HepG2 (cell line): ENCODE data around the gene USP1. TPM values are rescaled to one million over a fixed set of nuclear protein-coding genes. Genes with fewer than 3 reads are reported as not detected.

Source experiments
- AGO2 ChIP-seq: fragments of 200-400 bp; formaldehyde crosslinking; optimal IDR thresholded peaks from 2 replicates; pipeline ENCODE3; 2017; ENCODE audit warnings: mild to moderate bottlenecking, low read depth, low read length, moderate library complexity
- DMAP1 ChIP-seq: IDR thresholded peaks from 2 replicates; pipeline ENCODE4 v1.6.1; 2016
- FOXJ3 ChIP-seq: sonication (generic); formaldehyde crosslinking; IDR thresholded peaks from 2 replicates; pipeline ENCODE4 v1.4.0; 2020; ENCODE audit warnings: missing genetic modification reagents, mild to moderate bottlenecking, borderline replicate concordance
- FOXP1 ChIP-seq, 2 experiments: fragments of 450-650 bp in 1 of 2; IDR thresholded peaks; 2 replicates each; pipeline ENCODE4 v1.6.1; 2017 to 2018; ENCODE audit warnings: antibody characterized with exemption in 1 of 2
- HNF4A ChIP-seq: sonication (generic); formaldehyde crosslinking; IDR thresholded peaks from 2 replicates; pipeline ENCODE4 v1.4.0; 2020; ENCODE audit warnings: missing genetic modification reagents
- JDP2 ChIP-seq: sonication (generic); formaldehyde crosslinking; IDR thresholded peaks from 2 replicates; pipeline ENCODE4 v1.8.1; 2022; ENCODE audit warnings: missing genetic modification reagents, borderline replicate concordance
- PAX8 ChIP-seq: sonication (generic); formaldehyde crosslinking; IDR thresholded peaks from 2 replicates; pipeline ENCODE4 v1.8.0; 2022; ENCODE audit warnings: mild to moderate bottlenecking, missing genetic modification reagents, borderline replicate concordance
- RARG ChIP-seq: sonication (generic); formaldehyde crosslinking; IDR thresholded peaks from 2 replicates; pipeline ENCODE4 v1.4.0; 2020; ENCODE audit warnings: low read depth, mild to moderate bottlenecking, missing genetic modification reagents
- SP2 ChIP-seq: sonication (generic); formaldehyde crosslinking; IDR thresholded peaks from 2 replicates; pipeline ENCODE4 v1.5.1; 2020; ENCODE audit warnings: mild to moderate bottlenecking, missing genetic modification reagents
- TBL1XR1 ChIP-seq: fragments of 150-350 bp; IDR thresholded peaks from 2 replicates; pipeline ENCODE4 v1.6.1; 2014; ENCODE audit warnings: borderline replicate concordance, low read length; ENCODE audit not compliant: partially characterized antibody
- ZBTB1 ChIP-seq: sonication (generic); formaldehyde crosslinking; IDR thresholded peaks from 2 replicates; pipeline ENCODE4 v1.4.0; 2020; ENCODE audit warnings: missing genetic modification reagents, borderline replicate concordance
- ZMYM2 ChIP-seq: sonication (generic); formaldehyde crosslinking; IDR thresholded peaks from 2 replicates; pipeline ENCODE4 v1.8.0; 2022; ENCODE audit warnings: mild to moderate bottlenecking, missing genetic modification reagents
- ZNF329 ChIP-seq: sonication (generic); formaldehyde crosslinking; IDR thresholded peaks from 2 replicates; pipeline ENCODE4 v1.9.0; 2021; ENCODE audit warnings: low read depth, mild to moderate bottlenecking, missing genetic modification reagents
- ZNF484 ChIP-seq: sonication (generic); formaldehyde crosslinking; IDR thresholded peaks from 2 replicates; pipeline ENCODE4 v1.5.1; 2020; ENCODE audit warnings: mild to moderate bottlenecking, low read depth, missing genetic modification reagents, borderline replicate concordance
- ZNF550 ChIP-seq: sonication (generic); formaldehyde crosslinking; IDR thresholded peaks from 2 replicates; pipeline ENCODE4 v1.4.0; 2020; ENCODE audit warnings: mild to moderate bottlenecking, missing genetic modification reagents, borderline replicate concordance
- ZNF75D ChIP-seq: sonication (generic); formaldehyde crosslinking; IDR thresholded peaks from 2 replicates; pipeline ENCODE4 v1.8.1; 2023; ENCODE audit warnings: missing genetic modification reagents, mild to moderate bottlenecking, borderline replicate concordance
- ZNF83 ChIP-seq: sonication (generic); formaldehyde crosslinking; IDR thresholded peaks from 2 replicates; pipeline ENCODE4 v1.4.0; 2020; ENCODE audit warnings: missing genetic modification reagents, mild to moderate bottlenecking, borderline replicate concordance
- polyA plus RNA-seq, 8 experiments: library from polyadenylated mRNA; depleted of rRNA in 3 of 8; stranded (reverse) in 7 of 8; unstranded in 1 of 8; fragments of >200 nt; fragmentation: Illumina TruSeq in 4 of 8; extraction: Trizol in 4 of 8; gene quantifications; 2 replicates each; pipeline versions ENCODE4 v1.2.1 to v1.2.3, GENCODE V29; 2011 to 2016; ENCODE audit warnings: low read depth in 4 of 8, missing spikeins in 1 of 8, mixed read lengths in 1 of 8; ENCODE audit not compliant: insufficient read depth in 1 of 8
- total RNA-seq, 5 experiments: library from RNA; depleted of rRNA; stranded (reverse); fragments of >200 nt; fragmentation: Illumina TruSeq; extraction: Trizol; gene quantifications; 2 replicates each; pipeline ENCODE4 v1.2.3, GENCODE V29; 2016; ENCODE audit warnings: low read depth in 1 of 5
- TF ChIP-seq, protein P1 (sequence below): sonication (generic); formaldehyde crosslinking; IDR thresholded peaks from 2 replicates; pipeline ENCODE4 v1.4.0; 2020; ENCODE audit warnings: mild to moderate bottlenecking, missing genetic modification reagents
- TF ChIP-seq, protein P2 (sequence below): sonication (generic); formaldehyde crosslinking; IDR thresholded peaks from 2 replicates; pipeline ENCODE4 v1.5.1; 2020; ENCODE audit warnings: missing genetic modification reagents, mild to moderate bottlenecking, borderline replicate concordance
- TF ChIP-seq, protein P3 (sequence below): sonication (generic); formaldehyde crosslinking; IDR thresholded peaks from 2 replicates; pipeline ENCODE4 v1.4.0; 2020; ENCODE audit warnings: missing genetic modification reagents

USP1 gene
- total and polyA plus RNA-seq, 2 of the 13 experiments (the other 11 are each of a cell fraction or from before 2014, with no cell fraction given): 9.0 to 64.6 TPM

DNA sequence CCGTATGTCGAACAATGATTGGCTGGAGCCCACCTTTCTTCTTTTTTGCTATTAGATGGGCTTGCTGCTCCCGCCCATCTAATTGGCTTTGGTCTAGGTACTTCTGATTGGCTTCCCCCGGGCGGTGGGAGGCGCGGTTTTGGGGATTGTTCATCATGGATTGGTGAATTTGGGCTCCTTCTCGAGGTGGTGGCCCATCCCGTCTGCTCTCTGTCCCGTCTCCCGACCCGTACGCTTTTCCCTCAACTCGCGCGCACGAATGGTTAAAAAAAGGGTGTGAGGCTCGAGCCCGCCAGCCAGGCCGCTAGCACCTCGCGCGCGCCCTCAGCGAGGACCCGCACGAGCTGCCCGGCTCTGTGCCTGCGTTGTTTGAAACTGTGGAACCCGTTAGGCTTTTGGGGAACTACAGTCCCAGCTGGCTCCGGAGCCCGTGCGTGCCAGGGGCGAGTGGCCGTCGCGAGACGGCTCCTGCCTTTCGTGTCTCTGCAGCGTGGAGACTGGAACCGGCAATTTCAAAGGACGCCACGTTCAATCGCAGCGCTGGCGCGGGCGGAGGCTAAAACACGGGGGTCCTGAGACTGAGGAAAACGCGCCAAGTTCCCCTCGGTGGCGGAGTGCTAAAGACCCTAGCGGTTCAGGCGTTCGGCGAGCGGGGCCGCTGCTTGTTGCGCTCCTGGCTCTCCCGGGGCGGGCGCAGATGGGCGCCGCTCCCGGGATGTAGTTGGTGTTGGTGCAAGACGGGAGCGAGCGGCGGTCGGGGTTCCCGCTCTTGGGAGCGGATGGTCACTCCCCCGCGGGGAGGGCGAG, at the start of gene USP1 (continued):
- TF ChIP-seq, protein P1, sequence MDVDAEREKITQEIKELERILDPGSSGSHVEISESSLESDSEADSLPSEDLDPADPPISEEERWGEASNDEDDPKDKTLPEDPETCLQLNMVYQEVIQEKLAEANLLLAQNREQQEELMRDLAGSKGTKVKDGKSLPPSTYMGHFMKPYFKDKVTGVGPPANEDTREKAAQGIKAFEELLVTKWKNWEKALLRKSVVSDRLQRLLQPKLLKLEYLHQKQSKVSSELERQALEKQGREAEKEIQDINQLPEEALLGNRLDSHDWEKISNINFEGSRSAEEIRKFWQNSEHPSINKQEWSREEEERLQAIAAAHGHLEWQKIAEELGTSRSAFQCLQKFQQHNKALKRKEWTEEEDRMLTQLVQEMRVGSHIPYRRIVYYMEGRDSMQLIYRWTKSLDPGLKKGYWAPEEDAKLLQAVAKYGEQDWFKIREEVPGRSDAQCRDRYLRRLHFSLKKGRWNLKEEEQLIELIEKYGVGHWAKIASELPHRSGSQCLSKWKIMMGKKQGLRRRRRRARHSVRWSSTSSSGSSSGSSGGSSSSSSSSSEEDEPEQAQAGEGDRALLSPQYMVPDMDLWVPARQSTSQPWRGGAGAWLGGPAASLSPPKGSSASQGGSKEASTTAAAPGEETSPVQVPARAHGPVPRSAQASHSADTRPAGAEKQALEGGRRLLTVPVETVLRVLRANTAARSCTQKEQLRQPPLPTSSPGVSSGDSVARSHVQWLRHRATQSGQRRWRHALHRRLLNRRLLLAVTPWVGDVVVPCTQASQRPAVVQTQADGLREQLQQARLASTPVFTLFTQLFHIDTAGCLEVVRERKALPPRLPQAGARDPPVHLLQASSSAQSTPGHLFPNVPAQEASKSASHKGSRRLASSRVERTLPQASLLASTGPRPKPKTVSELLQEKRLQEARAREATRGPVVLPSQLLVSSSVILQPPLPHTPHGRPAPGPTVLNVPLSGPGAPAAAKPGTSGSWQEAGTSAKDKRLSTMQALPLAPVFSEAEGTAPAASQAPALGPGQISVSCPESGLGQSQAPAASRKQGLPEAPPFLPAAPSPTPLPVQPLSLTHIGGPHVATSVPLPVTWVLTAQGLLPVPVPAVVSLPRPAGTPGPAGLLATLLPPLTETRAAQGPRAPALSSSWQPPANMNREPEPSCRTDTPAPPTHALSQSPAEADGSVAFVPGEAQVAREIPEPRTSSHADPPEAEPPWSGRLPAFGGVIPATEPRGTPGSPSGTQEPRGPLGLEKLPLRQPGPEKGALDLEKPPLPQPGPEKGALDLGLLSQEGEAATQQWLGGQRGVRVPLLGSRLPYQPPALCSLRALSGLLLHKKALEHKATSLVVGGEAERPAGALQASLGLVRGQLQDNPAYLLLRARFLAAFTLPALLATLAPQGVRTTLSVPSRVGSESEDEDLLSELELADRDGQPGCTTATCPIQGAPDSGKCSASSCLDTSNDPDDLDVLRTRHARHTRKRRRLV (CRISPR knock-in tag): peak; percentile 79; the same call in 1 of the 2 replicates
- no peak for TF ChIP-seq ZNF75D (CRISPR knock-in tag)
- no peak for TF ChIP-seq JDP2
- TF ChIP-seq, protein P2, sequence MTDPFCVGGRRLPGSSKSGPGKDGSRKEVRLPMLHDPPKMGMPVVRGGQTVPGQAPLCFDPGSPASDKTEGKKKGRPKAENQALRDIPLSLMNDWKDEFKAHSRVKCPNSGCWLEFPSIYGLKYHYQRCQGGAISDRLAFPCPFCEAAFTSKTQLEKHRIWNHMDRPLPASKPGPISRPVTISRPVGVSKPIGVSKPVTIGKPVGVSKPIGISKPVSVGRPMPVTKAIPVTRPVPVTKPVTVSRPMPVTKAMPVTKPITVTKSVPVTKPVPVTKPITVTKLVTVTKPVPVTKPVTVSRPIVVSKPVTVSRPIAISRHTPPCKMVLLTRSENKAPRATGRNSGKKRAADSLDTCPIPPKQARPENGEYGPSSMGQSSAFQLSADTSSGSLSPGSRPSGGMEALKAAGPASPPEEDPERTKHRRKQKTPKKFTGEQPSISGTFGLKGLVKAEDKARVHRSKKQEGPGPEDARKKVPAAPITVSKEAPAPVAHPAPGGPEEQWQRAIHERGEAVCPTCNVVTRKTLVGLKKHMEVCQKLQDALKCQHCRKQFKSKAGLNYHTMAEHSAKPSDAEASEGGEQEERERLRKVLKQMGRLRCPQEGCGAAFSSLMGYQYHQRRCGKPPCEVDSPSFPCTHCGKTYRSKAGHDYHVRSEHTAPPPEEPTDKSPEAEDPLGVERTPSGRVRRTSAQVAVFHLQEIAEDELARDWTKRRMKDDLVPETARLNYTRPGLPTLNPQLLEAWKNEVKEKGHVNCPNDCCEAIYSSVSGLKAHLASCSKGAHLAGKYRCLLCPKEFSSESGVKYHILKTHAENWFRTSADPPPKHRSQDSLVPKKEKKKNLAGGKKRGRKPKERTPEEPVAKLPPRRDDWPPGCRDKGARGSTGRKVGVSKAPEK: peak; percentile 53; the same call in 1 of the 2 replicates
- TF ChIP-seq AGO2: no peak
- TF ChIP-seq FOXJ3: no peak
- TF ChIP-seq ZNF83 (CRISPR knock-in tag): no peak
- TF ChIP-seq PAX8: no peak; the same call in 1 of the 2 replicates
- TF ChIP-seq SP2 (CRISPR knock-in tag): peak; percentile 84
- peak; percentile 26 for TF ChIP-seq ZMYM2 (CRISPR knock-in tag)
- no peak for TF ChIP-seq FOXP1 (IDR thresholded peaks at IDR 0.05)
- TF ChIP-seq FOXP1 (CRISPR knock-in tag; IDR thresholded peaks at IDR 0.05): peak; percentile 5; the same call in 1 of the 2 replicates
- peak; percentile 74; the same call in 1 of the 2 replicates for TF ChIP-seq DMAP1
- no peak for TF ChIP-seq TBL1XR1
- TF ChIP-seq ZNF550 (CRISPR knock-in tag): no peak
- no peak; the same call in none of the 2 replicates for TF ChIP-seq HNF4A
- no peak for TF ChIP-seq RARG (CRISPR knock-in tag)
- no peak for TF ChIP-seq ZNF329 (CRISPR knock-in tag)
- TF ChIP-seq, protein P3, sequence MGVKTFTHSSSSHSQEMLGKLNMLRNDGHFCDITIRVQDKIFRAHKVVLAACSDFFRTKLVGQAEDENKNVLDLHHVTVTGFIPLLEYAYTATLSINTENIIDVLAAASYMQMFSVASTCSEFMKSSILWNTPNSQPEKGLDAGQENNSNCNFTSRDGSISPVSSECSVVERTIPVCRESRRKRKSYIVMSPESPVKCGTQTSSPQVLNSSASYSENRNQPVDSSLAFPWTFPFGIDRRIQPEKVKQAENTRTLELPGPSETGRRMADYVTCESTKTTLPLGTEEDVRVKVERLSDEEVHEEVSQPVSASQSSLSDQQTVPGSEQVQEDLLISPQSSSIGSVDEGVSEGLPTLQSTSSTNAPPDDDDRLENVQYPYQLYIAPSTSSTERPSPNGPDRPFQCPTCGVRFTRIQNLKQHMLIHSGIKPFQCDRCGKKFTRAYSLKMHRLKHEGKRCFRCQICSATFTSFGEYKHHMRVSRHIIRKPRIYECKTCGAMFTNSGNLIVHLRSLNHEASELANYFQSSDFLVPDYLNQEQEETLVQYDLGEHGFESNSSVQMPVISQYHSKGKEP (CRISPR knock-in tag): 0 out of 2 replicates have a peak, but pooled peaks have one; percentile 27
- no peak for TF ChIP-seq ZBTB1
- no peak for TF ChIP-seq ZNF484 (CRISPR knock-in tag)
